IMR-90 (cell line): ENCODE data around the gene MEPCE. TPM values are rescaled to one million over a fixed set of nuclear protein-coding genes. Genes with fewer than 3 reads are reported as not detected.

Experiments
- ATAC-seq: fragments of 200-7000 bp; cut with Tn5 transposase; 2 replicates; pipeline ENCODE4 v1.9.1; 2020; ENCODE audit warnings: low read depth, mild to moderate bottlenecking, moderate library complexity
- BruUV-seq: library from RNA; stranded (reverse); fragments of 400-500 nt; replicated peaks from 2 replicates; lab custom pipeline; 2021; lab: Mats Ljungman, UMichigan
- CTCF ChIA-PET: fragments of 300-600 bp; formaldehyde crosslinking; extraction: SDS; loops from one replicate; lab custom pipeline; 2021; ENCODE audit warnings: antibody characterized with exemption; lab: Yijun Ruan, JAX
- POLR2A ChIA-PET: fragments of 300-600 bp; sonication (Branson Sonifier 250); formaldehyde crosslinking; loops from one replicate; lab custom pipeline; 2022; ENCODE audit warnings: antibody characterized with exemption; ENCODE audit not compliant: unreplicated experiment; lab: Charles Lee
- DNase-seq: peaks from one replicate; pipeline ENCODE4 v3.0.0; 2013
- H2AFZ ChIP-seq: replicated peaks from 2 replicates; pipeline ENCODE3; 2013; ENCODE audit warnings: low read length, mild to moderate bottlenecking; ENCODE audit not compliant: poor library complexity
- H2AK5ac ChIP-seq: 2 replicates; pipeline ENCODE4 v1.6.1; 2013; ENCODE audit warnings: low read depth, low read length, inconsistent platforms
- H2AK9ac ChIP-seq: replicated peaks from 2 replicates; pipeline ENCODE3; 2013; ENCODE audit warnings: mild to moderate bottlenecking, low read depth, low read length, moderate library complexity; ENCODE audit not compliant: poor library complexity
- H2BK120ac ChIP-seq: 2 replicates; pipeline ENCODE4 v1.6.1; 2013; ENCODE audit warnings: low read depth, low read length, inconsistent platforms
- H2BK15ac ChIP-seq: 3 replicates; pipeline ENCODE4 v1.6.1; 2013; ENCODE audit warnings: low read depth, low read length, inconsistent platforms
- H2BK20ac ChIP-seq: 2 replicates; pipeline ENCODE4 v1.6.1; 2013; ENCODE audit warnings: low read depth, mild to moderate bottlenecking, inconsistent platforms, low read length, moderate library complexity
- H2BK5ac ChIP-seq: 2 replicates; pipeline ENCODE4 v1.6.1; 2013; ENCODE audit warnings: mild to moderate bottlenecking, low read depth, low read length, inconsistent platforms; ENCODE audit not compliant: poor library complexity, severe bottlenecking
- H3K14ac ChIP-seq: replicated peaks from 2 replicates; pipeline ENCODE4 v1.6.1; 2013; ENCODE audit warnings: low read depth, low read length, inconsistent platforms
- H3K18ac ChIP-seq: 2 replicates; pipeline ENCODE4 v1.6.1; 2013; ENCODE audit warnings: low read depth, low read length, control low read depth
- H3K23ac ChIP-seq: 2 replicates; pipeline ENCODE4 v1.6.1; 2013; ENCODE audit warnings: low read depth, low read length, inconsistent platforms
- H3K27ac ChIP-seq: 2 replicates; pipeline ENCODE4 v1.5.1; 2013; ENCODE audit warnings: mild to moderate bottlenecking, control low read depth, low read length; ENCODE audit not compliant: insufficient read depth
- H3K27me3 ChIP-seq: 2 replicates; pipeline ENCODE4 v1.6.1; 2013; ENCODE audit warnings: low read length; ENCODE audit not compliant: control insufficient read depth, insufficient read depth
- H3K36me3 ChIP-seq: 2 replicates; pipeline ENCODE4 v1.6.1; 2013; ENCODE audit warnings: low read length, mixed read lengths; ENCODE audit not compliant: control insufficient read depth, insufficient read depth
- H3K4ac ChIP-seq: 2 replicates; pipeline ENCODE4 v1.6.1; 2013; ENCODE audit warnings: low read depth, low read length, inconsistent platforms
- H3K4me1 ChIP-seq: 2 replicates; pipeline ENCODE4 v1.6.1; 2013; ENCODE audit warnings: low read length, mixed read lengths; ENCODE audit not compliant: control insufficient read depth, insufficient read depth
- H3K4me2 ChIP-seq: 2 replicates; pipeline ENCODE4 v1.6.1; 2013; ENCODE audit warnings: low read depth, mild to moderate bottlenecking, control low read depth, low read length, moderate library complexity
- H3K4me3 ChIP-seq: 2 replicates; pipeline ENCODE4 v1.5.1; 2013; ENCODE audit warnings: low read depth, mild to moderate bottlenecking, control low read depth, low read length, moderate library complexity; ENCODE audit not compliant: insufficient read depth
- H3K56ac ChIP-seq: 2 replicates; pipeline ENCODE4 v1.6.1; 2013; ENCODE audit warnings: low read length, inconsistent platforms; ENCODE audit not compliant: insufficient read depth; ENCODE audit errors: extremely low read depth
- H3K79me1 ChIP-seq, 2 experiments: 2 replicates each; pipeline ENCODE4 v1.6.1; 2013; ENCODE audit warnings: low read length in 2 of 2, inconsistent platforms in 1 of 2, low read depth in 1 of 2
- H3K9ac ChIP-seq: 2 replicates; pipeline ENCODE4 v1.6.1; 2013; ENCODE audit warnings: low read depth, low read length, control low read depth
- H3K9me1 ChIP-seq: 2 replicates; pipeline ENCODE4 v1.6.1; 2013; ENCODE audit warnings: low read length, inconsistent platforms; ENCODE audit not compliant: insufficient read depth
- H3K9me3 ChIP-seq: 2 replicates; pipeline ENCODE4 v1.6.1; 2013; ENCODE audit warnings: low read length; ENCODE audit not compliant: control insufficient read depth, insufficient read depth
- H4K20me1 ChIP-seq: 2 replicates; pipeline ENCODE4 v1.6.1; 2013; ENCODE audit warnings: low read length, inconsistent platforms; ENCODE audit not compliant: insufficient read depth
- H4K5ac ChIP-seq: 2 replicates; pipeline ENCODE4 v1.6.1; 2013; ENCODE audit warnings: mild to moderate bottlenecking, low read depth, low read length, control low read depth
- H4K8ac ChIP-seq, 2 experiments: 2 replicates each; pipeline ENCODE4 v1.6.1; 2013; ENCODE audit warnings: low read depth in 2 of 2, low read length in 2 of 2, control low read depth in 1 of 2, inconsistent platforms in 1 of 2
- H4K91ac ChIP-seq: 2 replicates; pipeline ENCODE4 v1.6.1; 2013; ENCODE audit warnings: low read depth, low read length, inconsistent platforms; ENCODE audit not compliant: insufficient read depth
- BHLHE40 ChIP-seq: fragments of 150-350 bp; IDR thresholded peaks from 2 replicates; pipeline ENCODE4 v1.6.1; 2016; ENCODE audit warnings: mild to moderate bottlenecking, low read depth, low read length
- CEBPB ChIP-seq: IDR thresholded peaks from 2 replicates; pipeline ENCODE4 v1.6.1; 2012; ENCODE audit warnings: low read depth, low read length, improper control_type of control experiment
- CHD1 ChIP-seq: IDR thresholded peaks from 2 replicates; pipeline ENCODE4 v1.6.1; 2012; ENCODE audit warnings: low read depth, low read length, improper control_type of control experiment
- CTCF ChIP-seq: conservative IDR thresholded peaks from 2 replicates; pipeline ENCODE4 v1.5.1; 2012; ENCODE audit warnings: mild to moderate bottlenecking, low read depth, low read length, improper control_type of control experiment
- ELK1 ChIP-seq: fragments of 150-350 bp; IDR thresholded peaks from 2 replicates; pipeline ENCODE4 v1.6.1; 2016; ENCODE audit warnings: low read depth, mild to moderate bottlenecking, low read length, moderate library complexity, borderline replicate concordance
- MAFK ChIP-seq: IDR thresholded peaks from 2 replicates; pipeline ENCODE4 v1.6.1; 2012; ENCODE audit warnings: low read depth, low read length, improper control_type of control experiment
- MAZ ChIP-seq: IDR thresholded peaks from 2 replicates; pipeline ENCODE4 v1.6.1; 2012; ENCODE audit warnings: low read depth, mild to moderate bottlenecking, low read length, improper control_type of control experiment, moderate library complexity, borderline replicate concordance
- MXI1 ChIP-seq: IDR thresholded peaks from 2 replicates; pipeline ENCODE4 v1.6.1; 2012; ENCODE audit warnings: low read depth, mild to moderate bottlenecking, low read length, moderate library complexity, borderline replicate concordance
- NFE2L2 ChIP-seq: fragments of 150-350 bp; IDR thresholded peaks from 2 replicates; pipeline ENCODE4 v1.6.1; 2016; ENCODE audit warnings: low read depth, mild to moderate bottlenecking, low read length
- POLR2A ChIP-seq: IDR thresholded peaks from 2 replicates; pipeline ENCODE4 v1.6.1; 2012; ENCODE audit warnings: mild to moderate bottlenecking, low read depth, low read length
- RCOR1 ChIP-seq: IDR thresholded peaks from 2 replicates; pipeline ENCODE4 v1.6.1; 2012; ENCODE audit warnings: mild to moderate bottlenecking, low read length, improper control_type of control experiment; ENCODE audit not compliant: insufficient replicate concordance
- RFX5 ChIP-seq: IDR thresholded peaks from 2 replicates; pipeline ENCODE4 v1.8.0; 2012; ENCODE audit warnings: low read depth, mild to moderate bottlenecking, low read length, moderate library complexity
- SMC3 ChIP-seq: fragments of 150-350 bp; IDR thresholded peaks from 2 replicates; pipeline ENCODE4 v1.6.1; 2016; ENCODE audit warnings: low read depth, mild to moderate bottlenecking, antibody characterized with exemption, low read length, moderate library complexity
- USF2 ChIP-seq: fragments of 150-350 bp; IDR thresholded peaks from 2 replicates; pipeline ENCODE4 v1.6.1; 2017; ENCODE audit warnings: mild to moderate bottlenecking, antibody characterized with exemption, low read length, low read depth
- WGBS, 2 experiments: methylation state at CpG; one replicate each; pipeline versions ENCODE4 v1.1.5 to v1.1.7; 2013; ENCODE audit warnings: missing lambda C conversion rate in 2 of 2; ENCODE audit not compliant: insufficient read length in 1 of 2; ENCODE audit errors: extremely low coverage in 2 of 2; 5-methylcytosine and 5-hydroxymethylcytosine counted together
- dilution Hi-C: fragments of 300-500 bp; cut with HindIII; formaldehyde crosslinking; loops from one replicate; pipeline ENCODE4 v1.14.3; 2018; ENCODE audit warnings: low sequenced_read_pairs; ENCODE audit not compliant: unreplicated experiment
- in situ Hi-C: fragments of 300-500 bp; cut with MboI; formaldehyde crosslinking; loops from 3 replicates; pipeline ENCODE4 v1.14.3; 2019; ENCODE audit warnings: low sequenced_read_pairs, inconsistent platforms, mixed read lengths
- intact Hi-C: fragments of 100-400 bp; cut with micrococcal nuclease; formaldehyde crosslinking; loops from 2 replicates; pipeline ENCODE4 v1.10.0; 2022
- polyA plus RNA-seq, 3 experiments: library from polyadenylated mRNA; depleted of rRNA; stranded (reverse); fragments of >200 nt; gene quantifications; 2 replicates each; pipeline ENCODE4 v1.2.3, GENCODE V29; 2012; ENCODE audit warnings: low replicate concordance in 1 of 3
- total RNA-seq: library from RNA; depleted of rRNA; stranded (reverse); fragments of >200 nt; gene quantifications from 2 replicates; pipeline ENCODE4 v1.2.3, GENCODE V29; 2012

MEPCE gene
- total and polyA plus RNA-seq, 2 of the 4 experiments (the other 2 are of a cell fraction): 18.2 to 22.9 TPM

- POLR2A ChIA-PET: no interaction called here
- Histone ChIP-seq H3K36me3 (no peaks in the 10 kb centered on the region), H3K9me1 (no peaks in the 10 kb centered on the region), H3K4me1 (no peaks in the 10 kb centered on the region; the same call in 1 of the 2 replicates), H3K23ac (no peak overlapping the region), H3K4ac (no peak overlapping the region), H4K91ac (no peak overlapping the region), H3K9me3 (no peaks in the 10 kb centered on the region), H2AK9ac (no peak overlapping the region), H2AFZ (no peak overlapping the region), H2AK5ac (no peak overlapping the region), H3K4me3 (no peak overlapping the region), H4K20me1 (no peaks in the 10 kb centered on the region), H3K56ac (no peak overlapping the region), H2BK15ac (no peak overlapping the region), H4K8ac (no peak overlapping the region), H3K27me3 (peaks cover 45% of the 10 kb centered on the region), H3K9ac (no peak overlapping the region), H2BK5ac (no peak overlapping the region), H2BK20ac (no peak overlapping the region), H4K5ac (no peak overlapping the region), H3K4me2 (no peak overlapping the region), H2BK120ac (no peak overlapping the region), H3K18ac (no peak overlapping the region), H3K14ac (no peak overlapping the region), H3K27ac (no peak overlapping the region), H3K79me1 (no peaks in the 10 kb centered on the region)
- CTCF ChIA-PET: interaction anchor here (0.5 to 1.3 kb wide), 6 partner anchors 10 to 276 kb away, joined by 3 to 4 read pairs (median 4); no protein-coding TSS in a partner anchor
- peak; percentile 81 for DNase-seq
- WGBS, 2 experiments: 13% methylated on average over 2 of the region's 12 CpGs; no CpG with 5 or more reads in 1 of the 2 experiments
- no TSS peak for BruUV-seq
- peak; percentile 98 for ATAC-seq
- intact Hi-C loops: loop anchor here (2.0 kb wide), 1 partner anchor 275 kb away; no protein-coding TSS in a partner anchor
- in situ Hi-C loops: no loop called here
- dilution Hi-C loops: no loop called here
- TF ChIP-seq NFE2L2: no peak
- no peak for TF ChIP-seq CEBPB
- TF ChIP-seq BHLHE40: no peak
- no peak for TF ChIP-seq MAZ
- no peak for TF ChIP-seq RFX5
- TF ChIP-seq SMC3: peak; percentile 56
- TF ChIP-seq MAFK: no peak
- no peak for TF ChIP-seq POLR2A
- TF ChIP-seq CHD1: no peak
- no peak for TF ChIP-seq ELK1
- TF ChIP-seq USF2: no peak
- no peak for TF ChIP-seq RCOR1
- no peak for TF ChIP-seq MXI1
- peak; percentile 75 for TF ChIP-seq CTCF
Measured at GRCh38 chr7:100407285-100408180, 22.1 kb upstream of the MEPCE start.
